CD4-positive, alpha-beta T cell (primary cell): ENCODE measurements around the gene SLC37A2. TPM values are rescaled to one million over a fixed set of nuclear protein-coding genes. Genes with fewer than 3 reads are reported as not detected.

Experiments used
- ATAC-seq: fragments of 200-7000 bp; cut with Tn5 transposase; one replicate; pipeline ENCODE4 v1.10.0; 2022; ENCODE audit warnings: mild to moderate bottlenecking; ENCODE audit not compliant: poor library complexity
- CTCF ChIA-PET: fragments of 350-600 bp; sonication (Branson Sonifier 250); formaldehyde crosslinking; loops from one replicate; lab custom pipeline; 2021; ENCODE audit warnings: antibody characterized with exemption, inconsistent platforms; lab: Charles Lee
- POLR2A ChIA-PET: fragments of 350-600 bp; sonication (Branson Sonifier 250); formaldehyde crosslinking; loops from one replicate; lab custom pipeline; 2021; ENCODE audit warnings: antibody characterized with exemption, inconsistent platforms; lab: Charles Lee
- DNase-seq, 14 experiments: peaks; one replicate each; pipeline ENCODE4 v3.0.0-alpha.2; 2013 to 2020; ENCODE audit warnings: mixed read lengths in 2 of 14
- H3K27ac ChIP-seq, 2 donors: one replicate each; pipeline versions ENCODE4 v1.5.1 to v1.7.0; 2013; ENCODE audit warnings: low read length in 2 of 2, low read depth in 1 of 2, mild to moderate bottlenecking in 1 of 2
- H3K27me3 ChIP-seq, 2 experiments: 1 replicate in 1 of 2; 2 replicates in 1 of 2; pipeline versions ENCODE4 v1.6.1 to v1.7.0; 2013; ENCODE audit warnings: low read length in 2 of 2, control low read depth in 1 of 2, mild to moderate bottlenecking in 1 of 2, moderate library complexity in 1 of 2; ENCODE audit not compliant: insufficient read depth in 2 of 2, control insufficient read depth in 1 of 2
- H3K36me3 ChIP-seq: one replicate; pipeline ENCODE4 v1.6.1; 2013; ENCODE audit warnings: low read length, control low read depth; ENCODE audit not compliant: insufficient read depth
- H3K4me1 ChIP-seq: one replicate; pipeline ENCODE4 v1.6.1; 2013; ENCODE audit warnings: low read length, control low read depth; ENCODE audit not compliant: insufficient read depth
- H3K4me3 ChIP-seq: one replicate; pipeline ENCODE4 v1.5.1; 2013; ENCODE audit warnings: mild to moderate bottlenecking, low read length, moderate library complexity
- H3K9me3 ChIP-seq, 2 experiments: 1 replicate in 1 of 2; 2 replicates in 1 of 2; pipeline versions ENCODE4 v1.6.1 to v1.7.0; 2013; ENCODE audit warnings: low read length in 2 of 2, mild to moderate bottlenecking in 2 of 2, control low read depth in 1 of 2, moderate library complexity in 1 of 2; ENCODE audit not compliant: control insufficient read depth in 1 of 2, insufficient read depth in 1 of 2
- H3K27ac Mint-ChIP-seq: one replicate; pipeline ENCODE4 v1.8.0; 2020; ENCODE audit warnings: mixed read lengths
- H3K27me3 Mint-ChIP-seq: one replicate; pipeline ENCODE4 v1.8.0; 2021; ENCODE audit warnings: mixed read lengths
- H3K36me3 Mint-ChIP-seq: one replicate; pipeline ENCODE4 v1.8.0; 2021; ENCODE audit warnings: low read depth, mixed read lengths
- H3K4me1 Mint-ChIP-seq: one replicate; pipeline ENCODE4 v1.8.0; 2021; ENCODE audit warnings: low read depth, mixed read lengths
- H3K4me3 Mint-ChIP-seq: one replicate; pipeline ENCODE4 v1.8.0; 2020; ENCODE audit warnings: mild to moderate bottlenecking, mixed read lengths
- H3K9me3 Mint-ChIP-seq: one replicate; pipeline ENCODE4 v1.8.0; 2020; ENCODE audit warnings: mixed read lengths
- CTCF ChIP-seq: fragments of 200-600 bp; IDR thresholded peaks from one replicate; pipeline ENCODE4 v1.8.0; 2022; ENCODE audit warnings: antibody characterized with exemption, mild to moderate bottlenecking
- intact Hi-C, 2 experiments: fragments of 100-400 bp; cut with DNase I in 1 of 2; cut with micrococcal nuclease in 1 of 2; formaldehyde crosslinking; loops; one replicate each; pipeline versions ENCODE4 v1.15.1 to v1.9.0; 2023 to 2025; cut with DNase I, micrococcal nuclease
- total RNA-seq, 174 experiments: library from RNA in 2 of 174; stranded (reverse) in 2 of 174; gene quantifications; one replicate each; pipeline ENCODE4 v1.2.3 and lab custom pipeline; 2021 to 2026

Gene SLC37A2
- total RNA-seq, 2 experiments from 2014 or later: 0.25 to 0.34 TPM

- peaks cover 26% of the 10 kb centered on the region for H3K27me3 Mint-ChIP-seq
- Histone ChIP-seq H3K27me3 (peaks cover 0 to 2% of the 10 kb centered on the region in 2 experiments), H3K4me3 (no peak overlapping the region), H3K27ac (no peak overlapping the region), H3K36me3 (no peaks in the 10 kb centered on the region), H3K4me1 (no peaks in the 10 kb centered on the region), H3K9me3 (no peaks in the 10 kb centered on the region)
- no peaks in the 10 kb centered on the region for H3K36me3 Mint-ChIP-seq
- ChIA-PET CTCF (no interaction called here), POLR2A (interaction anchor here (1.1 kb wide), 1 partner anchor 19 kb away, joined by 3 read pairs; no protein-coding TSS in a partner anchor)
- no peaks in the 10 kb centered on the region for H3K4me1 Mint-ChIP-seq
- H3K9me3 Mint-ChIP-seq: no peaks in the 10 kb centered on the region
- DNase-seq (no peak), ATAC-seq (no peak)
- TF ChIP-seq CTCF: no peak
- no peak overlapping the region for H3K27ac Mint-ChIP-seq
- no peak overlapping the region for H3K4me3 Mint-ChIP-seq
- intact Hi-C loops: no loop called here
These were observed 14.9 kb downstream of the SLC37A2 start for GRCh38 chr11:125078016-125078415.

GRCh38 chr11:125078516-125079140 lies 15.5 kb downstream of the SLC37A2 start:
- CTCF ChIA-PET: no interaction called here

GRCh38 chr11:125079151-125079877 lies 16.2 kb downstream of the SLC37A2 start:
- Mint-ChIP-seq H3K27ac (no peak overlapping the region), H3K9me3 (no peaks in the 10 kb centered on the region), H3K27me3 (peaks cover 22% of the 10 kb centered on the region), H3K4me3 (no peak overlapping the region), H3K4me1 (no peaks in the 10 kb centered on the region), H3K36me3 (no peaks in the 10 kb centered on the region)
- CTCF ChIA-PET: no interaction called here
- POLR2A ChIA-PET: no interaction called here
- DNase-seq (no peak), ATAC-seq (no peak)
- H3K27ac ChIP-seq: no peak overlapping the region
- H3K36me3 ChIP-seq: no peaks in the 10 kb centered on the region
- H3K4me3 ChIP-seq: no peak overlapping the region
- intact Hi-C loops: no loop called here
- peaks cover 0 to 2% of the 10 kb centered on the region in 2 experiments for H3K27me3 ChIP-seq
- H3K4me1 ChIP-seq: no peaks in the 10 kb centered on the region
- peaks cover 0 to 5% of the 10 kb centered on the region in 2 experiments for H3K9me3 ChIP-seq
- no peak for TF ChIP-seq CTCF

More at GRCh38 chr11:125078516-125079140, 15.5 kb downstream of the SLC37A2 start:
- no peaks in the 10 kb centered on the region for H3K9me3 Mint-ChIP-seq
- no peaks in the 10 kb centered on the region for H3K4me1 Mint-ChIP-seq
- Histone ChIP-seq H3K4me1 (no peaks in the 10 kb centered on the region), H3K27me3 (peaks cover 0 to 2% of the 10 kb centered on the region in 2 experiments), H3K27ac (no peak overlapping the region), H3K9me3 (no peaks in the 10 kb centered on the region), H3K36me3 (no peaks in the 10 kb centered on the region), H3K4me3 (no peak overlapping the region)
- H3K4me3 Mint-ChIP-seq: no peak overlapping the region
- no peak overlapping the region for H3K27ac Mint-ChIP-seq
- DNase-seq (no peak), ATAC-seq (no peak)
- H3K36me3 Mint-ChIP-seq: no peaks in the 10 kb centered on the region
- no peak for TF ChIP-seq CTCF
- intact Hi-C loops: no loop called here
- peaks cover 26% of the 10 kb centered on the region for H3K27me3 Mint-ChIP-seq
- POLR2A ChIA-PET: interaction anchor here (1.1 kb wide), 1 partner anchor 19 kb away, joined by 3 read pairs; no protein-coding TSS in a partner anchor
